ENCODE results near the gene MINDY4. TPM values are rescaled to one million over a fixed set of nuclear protein-coding genes. Genes with fewer than 3 reads are reported as not detected.

Gene MINDY4
- total RNA-seq, 1 donor from 2014 or later = 2.1 TPM

GRCh38 chr7:30928254-30928872, 157.1 kb downstream of the MINDY4 start:
- intact Hi-C loops (cut with DNase I) = no loop called here
- peak; percentile 62 for DNase-seq (ENCODE audit: low spot score)

GRCh38 chr7:30929686-30930085, 158.5 kb downstream of the MINDY4 start:
- peak; percentile 61 for DNase-seq (ENCODE audit: low spot score)
- intact Hi-C loops (cut with DNase I) = no loop called here

GRCh38 chr7:30930621-30931020, 159.4 kb downstream of the MINDY4 start:
- intact Hi-C loops (cut with DNase I) = no loop called here
- DNase-seq (ENCODE audit: low spot score) = peak; percentile 81

- intact Hi-C loops (cut with DNase I) = no loop called here
- DNase-seq (ENCODE audit: low spot score) = peak; percentile 78
Measured at GRCh38 chr7:30931161-30931928, 160.1 kb downstream of the MINDY4 start.

GRCh38 chr7:30931929-30932540, 160.8 kb downstream of the MINDY4 start:
- intact Hi-C loops (cut with DNase I) = no loop called here
- DNase-seq (ENCODE audit: low spot score) = no peak

GRCh38 chr7:30932562-30932961, 161.3 kb downstream of the MINDY4 start:
- intact Hi-C loops (cut with DNase I) = no loop called here
- DNase-seq (ENCODE audit: low spot score) = no peak

GRCh38 chr7:30933124-30933974, 162.1 kb downstream of the MINDY4 start:
- no peak for DNase-seq (ENCODE audit: low spot score)
- intact Hi-C loops (cut with DNase I) = no loop called here

- no peak for DNase-seq (ENCODE audit: low spot score)
- intact Hi-C loops (cut with DNase I) = no loop called here
Measured at GRCh38 chr7:30934225-30934624, 163.0 kb downstream of the MINDY4 start.

GRCh38 chr7:30934732-30935568, 163.7 kb downstream of the MINDY4 start:
- intact Hi-C loops (cut with DNase I) = loop anchor here (5.0 kb wide), 2 partner anchors 42 to 43 kb away; no protein-coding TSS in a partner anchor
- DNase-seq (ENCODE audit: low spot score) = no peak

- intact Hi-C loops (cut with DNase I) = loop anchor here (5.0 kb wide), 2 partner anchors 42 to 43 kb away; no protein-coding TSS in a partner anchor
- DNase-seq (ENCODE audit: low spot score) = no peak
Measured at GRCh38 chr7:30935569-30935877, 164.3 kb downstream of the MINDY4 start.

GRCh38 chr7:30936650-30937245, 165.5 kb downstream of the MINDY4 start:
- no peak for DNase-seq (ENCODE audit: low spot score)
- intact Hi-C loops (cut with DNase I) = loop anchor here (5.0 kb wide), 2 partner anchors 41 to 44 kb away; no protein-coding TSS in a partner anchor

GRCh38 chr7:30937416-30937815, 166.2 kb downstream of the MINDY4 start:
- no peak for DNase-seq (ENCODE audit: low spot score)
- intact Hi-C loops (cut with DNase I) = loop anchor here (5.0 kb wide), 2 partner anchors 40 to 45 kb away; no protein-coding TSS in a partner anchor

- intact Hi-C loops (cut with DNase I) = loop anchor here (1.0 to 5.0 kb wide), 3 partner anchors 39 to 137 kb away; no protein-coding TSS in a partner anchor
- peak; percentile 93 for DNase-seq (ENCODE audit: low spot score)
Measured at GRCh38 chr7:30938435-30939316, 167.5 kb downstream of the MINDY4 start.

GRCh38 chr7:30941582-30942323, 170.5 kb downstream of the MINDY4 start:
- DNase-seq (ENCODE audit: low spot score) = no peak
- intact Hi-C loops (cut with DNase I) = no loop called here
